Naive B cell (primary cell): Measurements from ENCODE around the gene NT5C3B. TPM values are rescaled to one million over a fixed set of nuclear protein-coding genes. Genes with fewer than 3 reads are reported as not detected.
A peak's percentile ranks its signal among the peaks of the same experiment; 100 is the strongest.
"Not testable (repeated sequence)": the region's sequence is repeated elsewhere in the genome, so short reads cannot be mapped to it uniquely, and the experiment has no call there.

Experiments
- ATAC-seq, 2 donors: fragments of 150-1000 bp; cut with Tn5 transposase; 2 replicates each; pipeline ENCODE4 v1.10.0; 2021; ENCODE audit warnings: low read depth in 2 of 2, mild to moderate bottlenecking in 2 of 2, moderate library complexity in 2 of 2
- DNase-seq: peaks from one replicate; pipeline ENCODE4 v3.0.0; 2022
- H3K27ac Mint-ChIP-seq, 6 donors: one replicate each; pipeline ENCODE4 v1.8.0; 2020 to 2022; ENCODE audit warnings: mild to moderate bottlenecking in 6 of 6, mixed read lengths in 6 of 6, moderate library complexity in 5 of 6, inconsistent platforms in 2 of 6
- H3K27me3 Mint-ChIP-seq, 3 donors: one replicate each; pipeline ENCODE4 v1.8.0; 2021 to 2022; ENCODE audit warnings: mixed read lengths in 3 of 3, mild to moderate bottlenecking in 1 of 3
- H3K36me3 Mint-ChIP-seq, 2 donors: one replicate each; pipeline ENCODE4 v1.8.0; 2020 to 2022; ENCODE audit warnings: mixed read lengths in 2 of 2, inconsistent platforms in 1 of 2, mild to moderate bottlenecking in 1 of 2
- H3K4me1 Mint-ChIP-seq, 3 donors: one replicate each; pipeline ENCODE4 v1.8.0; 2020 to 2022; ENCODE audit warnings: mixed read lengths in 3 of 3, inconsistent platforms in 1 of 3, mild to moderate bottlenecking in 1 of 3, moderate library complexity in 1 of 3
- H3K4me3 Mint-ChIP-seq, 8 donors: one replicate each; pipeline ENCODE4 v1.8.0; 2020 to 2022; ENCODE audit warnings: mild to moderate bottlenecking in 8 of 8, mixed read lengths in 8 of 8, moderate library complexity in 8 of 8, inconsistent platforms in 2 of 8
- H3K9me3 Mint-ChIP-seq, 7 donors: one replicate each; pipeline ENCODE4 v1.8.0; 2020 to 2022; ENCODE audit warnings: mixed read lengths in 7 of 7, mild to moderate bottlenecking in 5 of 7, inconsistent platforms in 2 of 7, moderate library complexity in 1 of 7
- polyA plus RNA-seq, 6 donors: library from polyadenylated mRNA; unstranded; fragments of 300-500 nt; fragmentation: Illumina TruSeq; gene quantifications; one replicate each; pipeline ENCODE4 v1.2.3, GENCODE V29; 2021; ENCODE audit warnings: low read depth in 6 of 6

Gene NT5C3B
- polyA plus RNA-seq, 6 donors from 2014 or later, result 28.9 to 49.8 (median 37.8) TPM

DNA sequence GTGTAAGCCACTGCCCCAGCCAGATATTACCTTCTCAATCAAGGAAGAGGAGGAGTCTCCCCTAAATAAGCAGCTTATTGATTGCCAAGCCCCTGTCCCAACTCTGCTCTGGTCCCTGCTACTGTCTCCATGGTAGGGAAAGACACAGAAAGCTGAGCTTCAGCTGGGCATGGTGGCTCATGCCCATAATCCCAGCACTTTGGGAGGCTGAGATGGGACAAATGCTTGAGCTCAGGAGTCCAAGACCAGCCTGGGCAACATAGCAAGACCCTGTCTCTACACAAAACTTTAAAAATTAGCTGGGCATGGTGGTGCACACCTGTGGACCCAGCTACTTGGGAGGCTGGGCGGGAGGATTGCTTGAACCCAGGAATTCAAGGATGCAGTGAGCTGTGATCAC lies 56.1 kb downstream of the NT5C3B start:
- peaks cover 33 to 61% (median 48%) of the 10 kb centered on the region in 3 donors for H3K4me1 Mint-ChIP-seq
- H3K4me3 Mint-ChIP-seq, result peak overlapping the region in 1 of 8 donors; percentile 57
- no peak overlapping the region for H3K27ac Mint-ChIP-seq
- no peaks in the 10 kb centered on the region for H3K27me3 Mint-ChIP-seq
- H3K36me3 Mint-ChIP-seq, result peaks cover 0 to 3% of the 10 kb centered on the region in 2 donors
- no peak for ATAC-seq
- H3K9me3 Mint-ChIP-seq, result no peaks in the 10 kb centered on the region
- DNase-seq, result no peak

DNA sequence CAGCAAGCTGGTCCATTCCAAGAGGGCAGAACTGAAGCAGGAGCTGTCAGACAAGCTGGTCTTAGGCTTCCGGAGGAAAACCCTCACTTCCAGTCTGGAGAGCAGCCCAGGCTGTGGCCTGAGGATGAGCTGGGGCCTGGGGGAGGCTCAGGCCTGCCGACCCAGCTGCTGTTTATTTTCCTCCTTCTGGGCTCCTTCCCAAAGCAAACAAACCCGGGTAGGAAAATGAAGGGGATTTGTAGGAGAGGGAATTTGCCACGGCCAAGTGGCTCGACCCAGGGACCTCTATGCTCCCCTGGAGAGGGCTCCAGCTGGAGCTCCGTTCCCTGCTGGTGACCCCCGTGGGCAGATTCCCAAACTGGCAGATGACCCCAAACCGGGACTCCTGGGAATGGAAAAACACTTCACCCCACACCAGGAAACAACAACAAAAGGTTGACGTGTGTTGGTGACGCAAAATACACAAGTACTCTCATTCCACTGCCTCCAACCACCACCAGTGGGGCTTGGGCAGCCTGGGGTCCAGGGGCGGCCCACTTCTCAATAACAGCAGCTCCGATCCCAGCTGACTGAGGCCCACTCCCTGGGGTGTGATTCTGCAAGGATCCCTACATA lies 58.4 kb downstream of the NT5C3B start:
- Mint-ChIP-seq H3K4me1 (peaks cover 25 to 50% (median 32%) of the 10 kb centered on the region in 3 donors), H3K27ac (no peak overlapping the region), H3K4me3 (no peak overlapping the region), H3K27me3 (no peaks in the 10 kb centered on the region), H3K36me3 (peaks cover 0 to 3% of the 10 kb centered on the region in 2 donors), H3K9me3 (no peaks in the 10 kb centered on the region)
- DNase-seq, result no peak
- ATAC-seq, result no peak

DNA sequence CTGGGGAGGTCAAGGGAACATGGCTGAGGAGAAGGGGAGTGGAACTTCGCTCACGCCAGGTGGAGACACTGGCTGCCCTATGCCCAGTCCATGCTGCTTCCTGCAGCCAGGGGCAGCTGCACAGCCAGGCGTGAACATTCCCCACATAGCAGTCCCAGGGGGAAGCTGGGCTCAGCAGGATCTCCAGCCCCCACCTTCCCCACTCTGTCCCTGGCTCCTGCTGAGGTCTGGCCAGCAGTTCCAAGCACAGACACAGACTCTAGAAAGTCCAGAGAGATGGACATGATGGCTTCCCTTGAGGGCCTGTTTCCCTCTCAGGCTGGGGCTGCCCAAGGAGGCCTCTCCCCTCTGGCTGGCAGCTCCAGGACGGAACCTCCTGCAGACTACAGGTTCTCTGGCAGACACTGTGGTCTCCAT lies 58.9 kb downstream of the NT5C3B start:
- no peak overlapping the region for H3K4me3 Mint-ChIP-seq
- ATAC-seq (no peak), DNase-seq (no peak)
- H3K9me3 Mint-ChIP-seq, result no peaks in the 10 kb centered on the region
- peaks cover 20 to 50% (median 27%) of the 10 kb centered on the region in 3 donors for H3K4me1 Mint-ChIP-seq
- peaks cover 0 to 3% of the 10 kb centered on the region in 2 donors for H3K36me3 Mint-ChIP-seq
- no peaks in the 10 kb centered on the region for H3K27me3 Mint-ChIP-seq
- H3K27ac Mint-ChIP-seq, result no peak overlapping the region

DNA sequence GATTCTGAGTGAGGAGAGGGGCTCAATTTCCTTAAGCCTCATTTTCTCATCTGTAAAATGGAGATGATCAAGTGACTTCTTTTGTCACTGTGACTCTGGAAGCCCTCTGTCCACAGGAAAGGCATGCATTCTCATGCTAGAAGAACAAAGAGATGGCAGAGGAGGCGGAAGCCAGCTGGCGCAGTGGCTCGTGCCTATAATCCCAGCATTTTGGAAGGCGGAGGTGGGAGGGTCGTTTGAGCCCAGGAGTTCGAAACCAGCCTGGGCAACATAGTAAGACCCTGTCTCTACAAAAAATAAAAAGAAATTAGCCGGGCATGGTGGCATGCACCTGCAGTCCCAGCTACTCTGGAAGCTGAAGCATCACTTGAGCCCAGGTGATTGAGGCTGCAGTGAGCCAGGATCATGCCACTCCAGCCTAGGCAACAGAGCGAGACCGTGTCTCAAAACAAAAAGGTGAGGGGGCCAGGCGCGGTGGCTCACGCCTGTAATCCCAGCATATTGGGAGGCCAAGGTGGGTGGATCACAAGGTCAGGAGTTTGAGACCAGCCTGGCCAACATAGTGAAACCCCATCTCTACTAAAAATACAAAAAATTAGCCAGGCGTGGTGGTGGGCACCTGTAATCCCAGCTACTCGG lies 59.7 kb downstream of the NT5C3B start:
- not testable (repeated sequence) for DNase-seq, H3K36me3 Mint-ChIP-seq, ATAC-seq, H3K27me3 Mint-ChIP-seq, H3K9me3 Mint-ChIP-seq
- Mint-ChIP-seq H3K4me3 (peak overlapping the region in 2 of 8 donors; percentile 15 to 25), H3K27ac (peak overlapping the region in 1 of 6 donors; percentile 21), H3K4me1 (peaks cover 16 to 50% (median 23%) of the 10 kb centered on the region in 3 donors)

DNA sequence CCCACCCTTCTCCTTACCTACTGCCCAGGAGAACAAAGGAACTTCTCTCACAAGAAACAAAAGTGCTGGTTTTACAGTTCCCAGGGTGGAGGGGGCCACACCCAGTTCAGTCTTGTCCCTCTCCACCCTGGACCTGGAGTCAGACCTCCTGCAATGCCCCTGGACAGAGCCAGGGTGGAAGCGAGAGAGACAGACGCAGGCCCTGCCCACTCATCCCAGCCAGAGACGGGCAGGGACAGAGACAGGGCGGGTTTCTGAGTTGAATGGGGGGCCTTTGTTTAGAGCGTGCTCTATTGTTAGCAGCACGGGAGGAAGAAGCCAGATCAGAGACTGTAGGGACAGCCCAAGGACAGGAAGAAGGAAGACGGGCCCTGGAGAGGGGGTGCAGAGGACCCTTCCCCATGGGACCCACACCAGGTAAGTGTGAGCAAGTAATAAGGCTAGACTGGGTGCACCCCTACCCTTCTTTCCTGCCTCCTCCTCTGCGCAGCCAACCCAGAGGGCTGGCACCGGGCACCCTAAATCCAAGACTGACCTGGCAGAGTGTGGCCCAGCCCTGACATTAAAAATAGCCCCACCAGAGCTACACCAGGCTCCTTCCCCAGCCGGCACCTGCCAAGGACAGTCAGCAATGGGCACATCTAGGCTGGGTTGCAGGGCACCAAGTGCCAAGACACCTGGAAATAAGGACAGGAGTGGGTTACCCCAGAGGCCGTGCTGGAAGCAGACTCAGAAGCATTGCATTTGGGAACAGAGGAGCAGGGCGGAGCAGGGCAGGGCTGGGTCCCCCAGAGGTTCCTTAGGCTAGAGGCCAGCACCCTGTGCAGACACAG lies 60.4 kb downstream of the NT5C3B start:
- peak overlapping the region in 1 of 8 donors; percentile 25 for H3K4me3 Mint-ChIP-seq
- peaks cover 18 to 48% (median 24%) of the 10 kb centered on the region in 3 donors for H3K4me1 Mint-ChIP-seq
- no peak for ATAC-seq
- DNase-seq, result no peak
- H3K36me3 Mint-ChIP-seq, result peaks cover 0 to 3% of the 10 kb centered on the region in 2 donors
- no peak overlapping the region for H3K27ac Mint-ChIP-seq
- no peaks in the 10 kb centered on the region for H3K9me3 Mint-ChIP-seq
- H3K27me3 Mint-ChIP-seq, result no peaks in the 10 kb centered on the region

Other genes starting within 250 kb of the NT5C3B start
- not detected for gene KRT14, start 249.3 kb downstream of the NT5C3B start, polyA plus RNA-seq
- not detected for gene KRT16, start 223.5 kb downstream of the NT5C3B start, polyA plus RNA-seq
- not detected for gene KRT17, start 211.7 kb downstream of the NT5C3B start, polyA plus RNA-seq
- 1,000 to 10,000 TPM; 1,122 to 1,685 (median 1,504) TPM for gene EIF1, start 147.3 kb downstream of the NT5C3B start, polyA plus RNA-seq
- gene GAST, start 123.9 kb downstream of the NT5C3B start, polyA plus RNA-seq, result not detected
- gene HAP1, start 101.6 kb downstream of the NT5C3B start, polyA plus RNA-seq, result not detected
- gene JUP, start 49.5 kb downstream of the NT5C3B start, polyA plus RNA-seq, result 100 to 1,000 TPM in 2 of 6 donors, 10 to 100 TPM in 4; 32.9 to 123 (median 51.0) TPM
- gene P3H4, start 24.3 kb downstream of the NT5C3B start, polyA plus RNA-seq, result 1 to 10 TPM in 2 of 6 donors, under 1 TPM in 4; 0.39 to 2.9 (median 0.87) TPM
- not detected for gene FKBP10, start 23.2 kb downstream of the NT5C3B start, polyA plus RNA-seq
- gene KLHL10, start 1.6 kb upstream of the NT5C3B start, polyA plus RNA-seq, result not detected
- gene KLHL11, start 29.2 kb upstream of the NT5C3B start, polyA plus RNA-seq, result 1 to 10 TPM; 3.6 to 9.8 (median 6.7) TPM
- gene ACLY, start 82.7 kb upstream of the NT5C3B start, polyA plus RNA-seq, result 10 to 100 TPM; 34.0 to 63.5 (median 49.8) TPM
- under 1 TPM in 4 of 6 donors, not detected in 2; 0.17 to 0.60 (median 0.37) TPM for gene ODAD4, start 94.4 kb upstream of the NT5C3B start, polyA plus RNA-seq
- 10 to 100 TPM; 27.5 to 42.4 (median 34.8) TPM for gene CNP, start 130.6 kb upstream of the NT5C3B start, polyA plus RNA-seq
- gene DNAJC7, start 181.2 kb upstream of the NT5C3B start, polyA plus RNA-seq, result 10 to 100 TPM; 33.4 to 98.0 (median 77.4) TPM
- gene NKIRAS2, start 183.9 kb upstream of the NT5C3B start, polyA plus RNA-seq, result 10 to 100 TPM; 25.0 to 42.1 (median 36.1) TPM
- under 1 TPM; 0.13 to 0.87 (median 0.58) TPM for gene C17orf113, start 214.4 kb upstream of the NT5C3B start, polyA plus RNA-seq